HUES64 (cell line): ENCODE results near the gene ALDH18A1.

ENCODE experiments used
- H3K27ac ChIP-seq: 2 replicates; pipeline ENCODE4 v1.7.0; 2013; ENCODE audit warnings: low read depth, low read length, inconsistent platforms
- H3K27me3 ChIP-seq: 2 replicates; pipeline ENCODE4 v1.6.1; 2013; ENCODE audit warnings: mild to moderate bottlenecking, low read length; ENCODE audit not compliant: insufficient read depth
- H3K36me3 ChIP-seq: 2 replicates; pipeline ENCODE4 v1.6.1; 2013; ENCODE audit warnings: mild to moderate bottlenecking, low read length; ENCODE audit not compliant: insufficient read depth
- H3K4me1 ChIP-seq: 2 replicates; pipeline ENCODE4 v1.6.1; 2013; ENCODE audit warnings: mild to moderate bottlenecking, low read length, moderate library complexity; ENCODE audit not compliant: insufficient read depth
- H3K4me3 ChIP-seq: 2 replicates; pipeline ENCODE4 v1.5.1; 2013; ENCODE audit warnings: mild to moderate bottlenecking, low read length, moderate library complexity
- H3K9ac ChIP-seq: 2 replicates; pipeline ENCODE4 v1.6.1; 2013; ENCODE audit warnings: mild to moderate bottlenecking, low read depth, low read length
- H3K9me3 ChIP-seq: 2 replicates; pipeline ENCODE4 v1.6.1; 2013; ENCODE audit warnings: low read depth, low read length; ENCODE audit not compliant: insufficient read depth
- WGBS: fragments of 150-250, 120-280 bp; methylation state at CpG from one replicate; pipeline ENCODE4 v1.1.7; 2013; ENCODE audit warnings: missing lambda C conversion rate; 5-methylcytosine and 5-hydroxymethylcytosine counted together

The ALDH18A1 gene

GRCh38 chr10:95564291-95564690, 92.2 kb downstream of the ALDH18A1 start:
- no peak overlapping the region for H3K4me3 ChIP-seq
- peaks cover 5% of the 10 kb centered on the region; the same call in 1 of the 2 replicates for H3K4me1 ChIP-seq
- H3K9me3 ChIP-seq = no peaks in the 10 kb centered on the region
- no peak overlapping the region for H3K9ac ChIP-seq
- 0 out of 2 replicates have a peak, but pooled peaks cover 4% of the 10 kb centered on the region for H3K27me3 ChIP-seq
- H3K36me3 ChIP-seq = no peaks in the 10 kb centered on the region
- H3K27ac ChIP-seq = no peak overlapping the region
- WGBS = 94% methylated on average over 5 of the region's 7 CpGs

DNA sequence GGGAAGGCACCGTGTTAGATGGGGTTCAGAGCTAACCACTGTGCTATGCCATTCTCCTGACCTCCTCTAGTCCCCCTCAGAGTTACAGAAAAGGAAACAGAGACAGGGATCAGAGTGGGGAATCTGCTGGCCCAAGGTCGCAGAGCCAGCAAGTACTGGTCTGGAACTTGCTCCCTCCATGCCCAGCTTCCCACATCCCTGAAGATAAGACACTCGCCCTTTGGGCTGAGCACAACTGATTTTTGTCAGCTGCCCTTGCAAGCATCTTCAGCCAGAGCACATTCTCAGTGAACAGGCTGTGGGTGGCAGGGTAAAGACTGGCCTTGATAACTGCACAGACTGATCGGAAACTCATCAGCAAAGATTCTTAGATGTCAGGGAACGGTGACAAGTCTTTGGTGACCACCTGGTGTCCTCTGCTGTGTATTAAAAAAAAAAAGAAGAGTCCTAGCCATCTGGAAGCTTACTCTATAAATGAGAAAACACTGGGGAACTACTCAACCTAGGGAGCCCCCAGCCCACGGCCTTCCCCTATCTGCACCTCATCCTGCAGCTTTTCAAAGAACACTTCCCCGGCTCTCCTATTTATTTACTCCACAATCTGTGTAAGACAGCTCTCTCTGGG, 94.1 kb downstream of the ALDH18A1 start:
- peaks cover 18% of the 10 kb centered on the region for H3K4me1 ChIP-seq
- H3K27me3 ChIP-seq = 0 out of 2 replicates have a peak, but pooled peaks cover 4% of the 10 kb centered on the region
- 83% methylated on average over 7 of the region's 7 CpGs for WGBS

DNA sequence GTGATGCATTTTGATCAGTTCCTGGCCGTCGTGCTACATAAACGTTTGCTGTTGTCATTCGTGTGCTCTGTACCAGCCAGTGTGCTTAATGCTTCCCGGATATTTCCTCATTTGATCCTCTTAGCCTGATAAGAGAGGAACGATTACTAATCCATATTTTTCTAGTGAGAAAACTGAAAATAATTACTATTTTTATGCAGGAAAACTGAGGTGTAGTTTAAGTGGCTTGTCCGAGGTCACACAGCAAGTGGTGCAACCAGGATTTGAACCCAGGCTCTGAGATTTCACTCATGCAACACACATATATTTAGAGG, 94.7 kb downstream of the ALDH18A1 start:
- 71% methylated on average over 6 of the region's 7 CpGs for WGBS

More for the DNA sequence above, 94.1 kb downstream of the ALDH18A1 start:
- no peak overlapping the region for H3K27ac ChIP-seq
- no peak overlapping the region for H3K9ac ChIP-seq
- H3K9me3 ChIP-seq = no peaks in the 10 kb centered on the region
- H3K4me3 ChIP-seq = no peak overlapping the region
- H3K36me3 ChIP-seq = no peaks in the 10 kb centered on the region

GRCh38 chr10:95561177-95561863, 95.2 kb downstream of the ALDH18A1 start, which contains the start of gene SORBS1:
SORBS1 (minus strand) TSS chr10:95561371; CDS start chr10:95441135, 120,236 bp downstream.
- H3K36me3 ChIP-seq = no peaks in the 10 kb centered on the region
- H3K9ac ChIP-seq = peak within 1 kb of the TSS; percentile 23
- H3K9me3 ChIP-seq = no peaks in the 10 kb centered on the region
- H3K27me3 ChIP-seq = 0 out of 2 replicates have a peak, but pooled peaks cover 4% of the 10 kb centered on the region
- H3K4me3 ChIP-seq = peak within 1 kb of the TSS; percentile 78
- WGBS = 1% methylated on average over 77 of the region's 77 CpGs
- H3K27ac ChIP-seq = no peak within 1 kb of the TSS; the same call in 1 of the 2 replicates
- peaks cover 25% of the 10 kb centered on the region for H3K4me1 ChIP-seq

More for the DNA sequence above, 94.7 kb downstream of the ALDH18A1 start:
- Histone ChIP-seq H3K27me3 (0 out of 2 replicates have a peak, but pooled peaks cover 4% of the 10 kb centered on the region), H3K9ac (no peak overlapping the region), H3K4me3 (peak overlapping the region; percentile 78), H3K27ac (no peak overlapping the region), H3K9me3 (no peaks in the 10 kb centered on the region), H3K4me1 (peaks cover 24% of the 10 kb centered on the region), H3K36me3 (no peaks in the 10 kb centered on the region)

GRCh38 chr10:95560278-95561176, 96.0 kb downstream of the ALDH18A1 start:
- H3K4me3 ChIP-seq = peak overlapping the region; percentile 78
- 0 out of 2 replicates have a peak, but pooled peaks cover 4% of the 10 kb centered on the region for H3K27me3 ChIP-seq
- H3K36me3 ChIP-seq = no peaks in the 10 kb centered on the region
- WGBS = under 1% methylated on average over 48 of the region's 48 CpGs
- peaks cover 29% of the 10 kb centered on the region for H3K4me1 ChIP-seq
- no peak overlapping the region; the same call in 1 of the 2 replicates for H3K27ac ChIP-seq
- H3K9ac ChIP-seq = peak overlapping the region; percentile 23
- H3K9me3 ChIP-seq = no peaks in the 10 kb centered on the region

DNA sequence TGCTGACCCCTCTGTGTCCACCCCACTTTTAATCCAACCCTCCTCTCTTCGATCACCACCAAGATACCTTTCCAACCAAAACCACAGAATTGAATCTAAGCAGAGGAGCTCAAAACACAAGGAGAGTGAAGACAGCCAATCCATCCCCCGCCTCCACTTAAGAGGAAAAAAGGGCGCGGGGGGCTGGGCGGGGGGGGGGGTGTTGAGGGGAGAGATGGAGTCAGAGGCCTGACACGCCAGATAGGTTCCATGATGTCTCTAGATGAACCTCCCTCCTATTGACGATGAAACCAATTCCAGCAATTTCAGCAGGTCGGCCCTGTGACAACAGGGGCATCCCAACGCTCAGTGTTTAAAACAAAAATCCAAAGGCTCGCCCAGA, 96.6 kb downstream of the ALDH18A1 start:
- peak overlapping the region; percentile 78 for H3K4me3 ChIP-seq

DNA sequence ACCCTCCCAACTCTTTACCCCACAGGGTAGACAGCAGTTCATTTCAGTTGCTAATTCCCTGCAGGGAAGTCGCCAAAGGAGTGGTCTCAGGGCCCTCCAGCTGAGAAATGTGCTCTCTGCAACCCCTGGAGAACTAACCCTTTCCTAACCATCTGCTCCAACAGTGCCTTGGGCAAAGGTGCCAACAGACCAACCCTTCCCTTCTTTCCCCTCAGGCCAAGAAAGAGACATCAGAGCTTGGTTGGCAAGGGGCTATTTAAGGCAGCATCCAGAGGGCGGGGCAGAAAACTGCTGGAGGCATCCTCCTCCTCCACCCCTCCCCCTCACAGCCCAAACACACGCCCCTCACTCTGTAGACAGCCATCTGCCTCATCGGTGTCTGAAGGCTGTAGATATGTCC, 97.0 kb downstream of the ALDH18A1 start:
- Histone ChIP-seq H3K27me3 (0 out of 2 replicates have a peak, but pooled peaks cover 4% of the 10 kb centered on the region), H3K4me1 (peaks cover 34% of the 10 kb centered on the region), H3K4me3 (peak overlapping the region; percentile 78), H3K27ac (no peak overlapping the region; the same call in 1 of the 2 replicates), H3K36me3 (no peaks in the 10 kb centered on the region), H3K9ac (no peak overlapping the region), H3K9me3 (no peaks in the 10 kb centered on the region)
- WGBS = 2% methylated on average over 4 of the region's 4 CpGs

More for the DNA sequence above, 96.6 kb downstream of the ALDH18A1 start:
- H3K27ac ChIP-seq = no peak overlapping the region
- H3K36me3 ChIP-seq = no peaks in the 10 kb centered on the region
- no peaks in the 10 kb centered on the region for H3K9me3 ChIP-seq
- WGBS = 6% methylated on average over 6 of the region's 10 CpGs
- peak overlapping the region; percentile 23; the same call in 1 of the 2 replicates for H3K9ac ChIP-seq
- H3K4me1 ChIP-seq = peaks cover 34% of the 10 kb centered on the region
- 0 out of 2 replicates have a peak, but pooled peaks cover 4% of the 10 kb centered on the region for H3K27me3 ChIP-seq

- Histone ChIP-seq H3K27me3 (0 out of 2 replicates have a peak, but pooled peaks cover 4% of the 10 kb centered on the region), H3K9me3 (no peaks in the 10 kb centered on the region), H3K36me3 (no peaks in the 10 kb centered on the region), H3K4me1 (peaks cover 34% of the 10 kb centered on the region), H3K4me3 (peak overlapping the region; percentile 78), H3K27ac (no peak overlapping the region; the same call in 1 of the 2 replicates), H3K9ac (no peak overlapping the region)
- 63% methylated on average over 1 of the region's 1 CpG for WGBS
These were observed 97.8 kb downstream of the ALDH18A1 start for GRCh38 chr10:95558593-95559320.

DNA sequence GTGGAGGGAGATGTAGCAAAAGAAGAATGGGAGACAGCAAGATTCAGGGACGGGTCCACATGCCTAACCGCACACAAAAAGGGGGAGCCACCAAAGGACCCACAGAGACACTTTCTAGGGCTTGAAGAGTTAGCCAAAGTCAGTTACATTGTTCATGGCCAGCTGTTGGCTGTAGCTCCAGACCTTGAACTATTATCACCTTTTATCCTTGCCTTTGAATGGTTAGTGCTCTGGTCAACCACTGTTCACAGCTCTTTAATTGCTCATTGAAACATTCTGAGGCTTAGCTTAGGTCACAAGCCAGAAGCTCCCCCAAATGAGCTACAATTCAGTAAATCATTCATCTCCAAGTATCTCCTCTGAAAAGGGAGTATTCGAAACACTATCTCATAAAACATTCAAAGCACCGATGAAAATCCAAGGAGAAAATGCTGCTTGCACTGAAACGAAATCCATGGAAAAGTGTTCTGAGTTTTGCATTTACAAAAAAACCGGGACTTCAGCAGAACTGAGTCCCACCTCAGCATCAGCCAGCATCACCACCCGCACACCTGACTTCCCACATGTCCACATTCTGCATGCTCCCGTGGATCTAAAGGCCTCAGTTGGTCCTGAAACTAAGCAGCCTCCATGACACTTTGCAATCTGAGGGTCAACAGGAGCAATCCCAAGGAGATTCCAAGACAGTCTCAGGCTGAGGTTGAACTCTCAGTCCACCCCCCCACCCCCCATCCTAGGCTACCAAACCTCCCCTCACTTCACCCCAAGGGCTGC, 99.3 kb downstream of the ALDH18A1 start:
- no peaks in the 10 kb centered on the region for H3K36me3 ChIP-seq
- H3K9ac ChIP-seq = no peak overlapping the region
- H3K4me3 ChIP-seq = no peak overlapping the region
- H3K27ac ChIP-seq = no peak overlapping the region
- WGBS = 74% methylated on average over 8 of the region's 8 CpGs
- 0 out of 2 replicates have a peak, but pooled peaks cover 4% of the 10 kb centered on the region for H3K27me3 ChIP-seq
- peaks cover 3% of the 10 kb centered on the region; the same call in 1 of the 2 replicates for H3K9me3 ChIP-seq
- H3K4me1 ChIP-seq = peaks cover 38% of the 10 kb centered on the region
